GM20431 (cell line): ENCODE measurements around the gene EMP3.
"Not testable (repeated sequence)": the region's sequence is repeated elsewhere in the genome, so short reads cannot be mapped to it uniquely, and the experiment has no call there.

Experiments used
- in situ Hi-C: fragments of 300-500 bp; cut with MseI, MboI; formaldehyde crosslinking; loops from one replicate; pipeline ENCODE4 v1.15.0; 2020; ENCODE audit warnings: low sequenced_read_pairs; ENCODE audit not compliant: unreplicated experiment

EMP3 gene

GRCh38 chr19:48311384-48311783, 14.0 kb upstream of the EMP3 start:
- in situ Hi-C loops = no loop called here

DNA sequence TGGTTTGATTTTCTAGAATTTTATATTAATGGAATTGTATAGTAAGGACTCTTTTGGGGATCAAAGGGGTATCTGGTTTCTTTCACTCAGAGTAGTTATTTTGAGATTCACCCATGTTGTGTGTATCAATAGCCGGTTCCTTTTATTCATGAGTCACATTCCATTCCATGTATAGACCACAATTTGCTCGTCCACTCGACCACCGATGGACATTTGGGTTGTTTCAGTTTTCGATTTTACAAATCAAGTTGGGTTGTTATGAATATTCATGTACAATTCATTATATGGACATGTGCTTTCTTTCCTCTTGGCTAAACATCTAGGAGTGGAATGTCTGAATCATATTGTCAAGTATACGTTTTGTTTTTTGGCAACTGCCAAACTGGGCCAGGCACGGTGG, 9.6 kb upstream of the EMP3 start:
- in situ Hi-C loops = no loop called here

GRCh38 chr19:48317708-48317960, 7.7 kb upstream of the EMP3 start:
- in situ Hi-C loops = not testable (repeated sequence)

GRCh38 chr19:48318286-48318987, 6.9 kb upstream of the EMP3 start:
- in situ Hi-C loops = no loop called here

GRCh38 chr19:48319647-48320541, 5.5 kb upstream of the EMP3 start:
- in situ Hi-C loops = no loop called here

DNA sequence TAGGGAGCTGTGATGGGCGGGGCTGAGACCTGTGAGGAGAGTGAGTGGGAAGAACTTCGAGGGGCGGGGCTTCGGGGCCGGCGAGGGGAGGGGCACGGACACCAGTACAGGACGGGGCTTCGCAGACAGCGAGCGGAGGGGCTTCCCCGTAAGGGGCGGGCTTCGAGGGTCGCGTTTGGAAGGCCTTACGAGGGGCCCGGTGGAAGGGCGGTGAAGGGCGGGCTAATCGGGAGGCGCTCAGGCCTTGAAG, 4.1 kb upstream of the EMP3 start:
- in situ Hi-C loops = no loop called here

GRCh38 chr19:48321622-48322591, 3.4 kb upstream of the EMP3 start:
- in situ Hi-C loops = no loop called here

DNA sequence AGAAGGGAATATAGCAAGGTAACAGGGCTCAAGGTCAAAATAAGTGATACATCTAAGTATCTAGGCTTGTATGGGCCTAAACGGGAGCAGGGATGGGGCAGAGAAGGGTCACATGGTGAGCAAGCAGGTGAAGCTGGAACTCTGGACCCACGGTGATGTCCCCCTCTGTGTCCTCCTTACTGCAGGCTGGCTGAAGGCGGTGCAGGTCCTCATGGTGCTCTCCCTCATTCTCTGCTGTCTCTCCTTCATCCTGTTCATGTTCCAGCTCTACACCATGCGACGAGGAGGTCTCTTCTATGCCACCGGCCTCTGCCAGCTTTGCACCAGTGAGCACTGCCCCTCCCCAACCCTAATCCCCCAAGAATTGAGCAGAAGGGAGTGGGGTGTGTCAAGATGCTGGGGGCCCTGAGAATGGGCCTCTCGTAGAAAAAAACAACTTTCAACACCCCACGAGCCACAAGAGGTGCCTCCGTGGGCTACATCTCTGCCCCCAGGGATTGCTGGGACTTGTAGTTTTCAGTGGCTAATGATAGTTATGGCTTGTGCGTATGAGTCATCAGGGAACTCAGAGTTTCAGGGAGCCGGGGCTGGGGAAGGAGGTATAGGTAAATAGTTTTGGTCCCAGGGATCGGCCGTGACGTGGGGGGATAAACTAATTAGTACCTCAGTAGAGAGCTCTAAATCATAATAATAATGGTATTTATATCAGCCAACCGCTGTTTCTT, 4.0 kb downstream of the EMP3 start:
- in situ Hi-C loops = no loop called here

- in situ Hi-C loops = no loop called here
These were observed 4.8 kb downstream of the EMP3 start for GRCh38 chr19:48330012-48330681.

DNA sequence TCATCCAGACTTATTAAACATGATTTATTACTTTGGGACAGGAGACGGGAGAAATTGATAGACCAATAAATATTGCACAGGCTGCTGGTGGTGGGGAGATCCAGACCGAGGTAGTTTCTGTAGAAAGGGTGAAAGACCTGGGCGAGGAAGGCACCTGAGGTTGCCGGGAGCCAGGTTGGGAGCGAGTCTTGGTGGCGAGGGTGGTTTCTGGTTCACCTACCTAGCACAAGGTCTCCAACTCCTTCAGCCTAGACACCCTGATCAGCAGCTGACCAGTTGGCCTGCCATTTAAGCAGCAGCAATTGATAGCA, 7.0 kb downstream of the EMP3 start:
- in situ Hi-C loops = no loop called here

GRCh38 chr19:48332662-48333466, 7.5 kb downstream of the EMP3 start:
- in situ Hi-C loops = no loop called here

DNA sequence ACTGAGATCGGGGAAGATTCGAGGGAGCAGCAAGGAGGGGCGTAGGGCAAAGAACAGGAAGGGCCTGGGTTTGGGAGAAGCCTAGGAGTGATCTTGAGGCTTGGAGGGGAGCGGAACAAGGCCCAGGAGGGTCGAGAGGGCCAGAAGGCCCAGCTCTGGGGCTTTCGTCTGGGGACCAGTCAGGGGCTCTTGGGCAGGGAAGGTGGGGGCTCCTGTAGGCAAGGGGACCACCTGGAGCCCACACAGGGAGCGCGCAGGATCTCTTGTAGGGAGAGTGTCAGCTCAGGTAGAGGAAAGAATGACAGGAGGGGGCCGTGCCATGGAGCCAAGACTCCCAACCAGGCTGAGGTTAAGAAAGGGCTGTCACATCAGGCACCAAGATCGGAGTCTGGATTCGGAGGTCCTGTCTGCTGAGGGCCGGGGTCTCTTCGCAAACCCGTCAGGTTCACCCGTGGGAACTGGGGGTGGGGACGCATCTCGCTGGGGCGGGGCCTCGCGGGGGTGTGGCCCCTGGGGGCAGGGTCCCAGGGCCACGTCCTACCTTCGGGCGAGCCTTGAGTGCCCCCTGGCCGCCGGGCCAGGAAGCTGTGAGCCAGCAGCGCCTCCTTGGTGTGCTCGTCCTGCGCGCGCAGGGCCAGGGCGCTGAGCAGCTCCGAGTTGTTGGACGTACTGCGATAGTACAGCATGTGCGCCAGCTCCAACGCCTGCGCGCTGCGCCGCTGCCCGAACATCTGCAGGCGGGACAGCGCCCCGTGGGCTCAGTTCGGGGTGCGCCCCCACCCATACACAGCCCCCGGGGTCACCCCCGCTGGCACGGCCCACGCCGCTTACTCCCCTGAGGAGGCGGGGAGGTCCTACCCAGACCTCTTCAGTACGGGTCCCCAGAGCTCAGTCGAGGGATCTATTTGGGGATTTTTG, 8.4 kb downstream of the EMP3 start:
- in situ Hi-C loops = no loop called here

DNA sequence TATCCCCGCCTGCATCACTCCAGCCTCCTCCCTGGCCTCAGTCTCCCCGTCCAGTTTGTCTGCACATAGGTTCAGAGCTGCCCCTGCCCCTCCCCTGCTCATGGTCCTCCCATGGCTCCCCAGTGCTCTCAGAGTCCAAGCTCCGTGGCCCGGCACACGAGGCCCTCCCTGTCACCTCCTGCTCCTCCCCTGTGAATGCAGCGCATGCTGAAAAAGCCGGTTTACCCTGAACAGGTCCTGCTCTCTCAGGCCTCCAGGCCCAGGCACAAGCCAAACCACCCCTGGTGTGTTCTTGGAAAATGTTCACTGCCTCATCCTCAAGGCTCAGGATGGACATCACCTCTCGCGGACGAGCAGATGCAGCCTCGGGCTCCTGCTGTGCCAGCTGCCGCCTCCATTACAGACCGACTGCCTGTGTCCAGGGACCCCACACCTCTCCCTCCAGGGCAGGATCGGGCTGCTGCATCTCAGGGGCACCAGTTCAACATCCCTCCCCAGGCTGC, 13.0 kb downstream of the EMP3 start:
- in situ Hi-C loops = no loop called here

- in situ Hi-C loops = no loop called here
These were observed 13.6 kb downstream of the EMP3 start for GRCh38 chr19:48338802-48339503.

- in situ Hi-C loops = no loop called here
These were observed 15.6 kb downstream of the EMP3 start for GRCh38 chr19:48340995-48341394.

DNA sequence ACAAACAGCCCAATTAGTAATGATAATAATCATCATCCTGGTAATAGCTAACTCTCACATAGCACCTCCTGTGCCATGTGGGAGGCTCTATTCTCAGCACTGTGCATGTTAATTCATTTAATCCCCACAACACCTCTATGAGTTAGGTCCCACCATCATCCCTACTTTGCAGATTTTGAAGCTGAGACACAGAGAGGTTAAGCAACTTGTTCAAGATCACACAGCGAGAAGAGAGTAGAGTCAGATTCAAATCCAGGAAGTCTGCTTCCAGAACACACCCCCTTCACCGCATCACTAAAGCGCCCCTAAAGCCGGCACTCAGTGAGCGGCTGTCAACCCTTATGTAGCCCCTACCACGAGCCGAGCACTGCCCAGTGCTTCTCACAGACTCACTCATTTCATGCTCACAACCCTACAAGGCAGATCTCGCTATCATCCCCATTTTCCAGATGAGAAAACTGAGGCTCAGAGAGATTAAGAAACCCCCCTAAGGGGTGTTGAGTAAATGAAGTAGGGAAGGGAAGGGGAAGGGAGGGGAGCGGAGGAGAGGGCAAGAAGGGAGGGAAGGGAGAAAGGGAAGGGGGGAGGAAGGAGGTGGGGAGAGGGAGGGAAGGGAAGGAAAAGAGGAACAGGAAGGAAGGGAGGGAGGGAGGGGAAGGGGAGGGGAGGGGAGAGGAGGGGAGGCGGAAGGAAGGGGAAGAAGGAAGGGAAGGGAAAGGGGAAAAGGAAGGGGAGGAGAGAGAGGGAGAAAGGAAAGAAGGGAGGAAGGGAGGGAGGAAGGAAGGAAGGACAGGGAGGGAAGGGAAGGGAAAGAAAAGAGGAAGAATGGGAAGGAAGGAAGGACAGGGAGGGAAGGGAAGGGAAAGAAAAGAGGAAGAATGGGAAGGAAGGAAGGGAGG, 16.4 kb downstream of the EMP3 start:
- in situ Hi-C loops = no loop called here

DNA sequence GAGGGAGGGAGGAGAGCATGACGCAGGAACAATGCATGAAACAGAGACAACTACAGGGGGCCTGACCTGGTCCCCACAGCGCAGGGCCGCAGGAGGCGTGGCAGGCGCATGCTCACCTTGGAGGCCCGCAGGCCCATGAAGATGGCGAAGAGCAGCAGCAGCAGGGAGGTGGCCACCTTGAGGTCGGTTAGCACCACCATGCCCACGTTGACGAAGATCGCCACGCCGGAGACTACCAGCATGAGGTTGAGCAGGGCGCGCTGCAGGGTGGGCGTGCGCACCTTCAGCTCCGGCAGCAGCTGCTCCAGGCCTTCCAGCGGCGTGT, 17.0 kb downstream of the EMP3 start:
- in situ Hi-C loops = no loop called here
